Measurements from ENCODE around the gene TMEM115. TPM values are rescaled to one million over a fixed set of nuclear protein-coding genes. Genes with fewer than 3 reads are reported as not detected.

The TMEM115 gene
- total and polyA plus RNA-seq, 2 of the 13 experiments (the other 11 are each of a cell fraction or from before 2014, with no cell fraction given), result 22.1 to 30.7 TPM

DNA sequence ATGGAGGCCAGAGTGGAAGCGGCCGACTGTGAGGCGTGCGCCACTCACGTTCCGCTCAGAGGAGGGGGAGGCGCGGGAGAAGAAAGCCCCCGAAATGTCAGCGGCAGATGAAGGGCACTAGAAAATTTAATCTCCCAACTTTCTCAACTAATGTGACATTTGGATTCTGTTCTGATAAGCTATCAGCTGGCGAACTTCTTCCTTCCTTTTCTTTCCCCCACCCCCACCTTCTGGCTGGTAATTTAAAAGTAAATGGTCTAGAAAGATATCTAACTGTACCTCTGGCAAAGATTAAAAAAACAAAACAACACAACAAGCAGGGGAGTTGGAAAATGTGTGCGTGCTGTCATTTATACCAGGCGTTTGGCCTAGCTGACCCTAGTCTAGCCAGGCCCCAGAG is 26.4 kb upstream of the TMEM115 start (continued):
- TF ChIP-seq, protein P1, sequence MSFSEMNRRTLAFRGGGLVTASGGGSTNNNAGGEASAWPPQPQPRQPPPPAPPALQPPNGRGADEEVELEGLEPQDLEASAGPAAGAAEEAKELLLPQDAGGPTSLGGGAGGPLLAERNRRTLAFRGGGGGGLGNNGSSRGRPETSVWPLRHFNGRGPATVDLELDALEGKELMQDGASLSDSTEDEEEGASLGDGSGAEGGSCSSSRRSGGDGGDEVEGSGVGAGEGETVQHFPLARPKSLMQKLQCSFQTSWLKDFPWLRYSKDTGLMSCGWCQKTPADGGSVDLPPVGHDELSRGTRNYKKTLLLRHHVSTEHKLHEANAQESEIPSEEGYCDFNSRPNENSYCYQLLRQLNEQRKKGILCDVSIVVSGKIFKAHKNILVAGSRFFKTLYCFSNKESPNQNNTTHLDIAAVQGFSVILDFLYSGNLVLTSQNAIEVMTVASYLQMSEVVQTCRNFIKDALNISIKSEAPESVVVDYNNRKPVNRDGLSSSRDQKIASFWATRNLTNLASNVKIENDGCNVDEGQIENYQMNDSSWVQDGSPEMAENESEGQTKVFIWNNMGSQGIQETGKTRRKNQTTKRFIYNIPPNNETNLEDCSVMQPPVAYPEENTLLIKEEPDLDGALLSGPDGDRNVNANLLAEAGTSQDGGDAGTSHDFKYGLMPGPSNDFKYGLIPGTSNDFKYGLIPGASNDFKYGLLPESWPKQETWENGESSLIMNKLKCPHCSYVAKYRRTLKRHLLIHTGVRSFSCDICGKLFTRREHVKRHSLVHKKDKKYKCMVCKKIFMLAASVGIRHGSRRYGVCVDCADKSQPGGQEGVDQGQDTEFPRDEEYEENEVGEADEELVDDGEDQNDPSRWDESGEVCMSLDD (CRISPR knock-in tag; IDR thresholded peaks at IDR 0.05; ENCODE audit: borderline replicate concordance), result no peak

DNA sequence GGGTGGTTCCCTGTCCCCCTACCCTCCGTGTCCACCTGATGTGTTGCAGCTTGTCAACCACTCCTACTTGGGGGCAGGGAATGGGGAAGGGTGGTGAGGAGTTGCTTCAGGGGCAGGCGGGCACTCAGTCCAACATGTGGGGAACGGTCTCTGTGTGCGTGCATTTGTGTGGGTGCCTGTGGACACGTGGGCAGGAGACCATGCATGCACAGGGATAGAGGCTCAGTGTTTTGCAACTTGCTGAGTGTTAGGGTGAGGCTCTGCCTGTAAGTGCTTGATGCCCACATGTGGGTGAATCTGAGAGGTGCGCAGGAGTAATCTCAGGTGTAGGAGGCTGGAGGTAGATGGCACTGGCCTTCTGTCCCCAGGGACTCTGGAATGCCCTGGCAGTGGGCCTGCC is 24.4 kb upstream of the TMEM115 start:
- FAIRE-seq (no peak), ATAC-seq (no peak), DNase-seq (ENCODE audit: low spot score) (no peak)
- no peak overlapping the region for H3K4me3 ChIP-seq (replicated peaks in 1 of 3; ENCODE audit: insufficient read depth in 1 of 3, low read depth in 2 of 3, low read length in 3 of 3)
- 48% methylated on average over 5 of the region's 6 CpGs for WGBS (ENCODE audit: low lambda C conversion rate)
- H3K9ac ChIP-seq (ENCODE audit: insufficient read depth, low read depth, low read length), result no peak overlapping the region
- no peaks in the 10 kb centered on the region for H3K36me3 ChIP-seq (replicated peaks in 1 of 2; ENCODE audit: control insufficient read depth in 1 of 2, insufficient read depth in 2 of 2, low read length in 2 of 2)
- no TSS peak for BruUV-seq (replicated peaks)
- no peak overlapping the region for H2AFZ ChIP-seq (ENCODE audit: low read length)
- no peak overlapping the region for H3K27ac ChIP-seq (ENCODE audit: extremely low read length, insufficient read depth, low read length)
- ChIA-PET CTCF (ENCODE audit: low intra/inter-chr PET ratio, low total read pairs) (no interaction called here), POLR2A (no interaction called here)
- H3K4me2 ChIP-seq (ENCODE audit: low read depth, low read length), result no peak overlapping the region
- peaks cover 8% of the 10 kb centered on the region for H3K4me1 ChIP-seq (ENCODE audit: insufficient read depth, low read length)
- intact Hi-C loops (cut with micrococcal nuclease; ENCODE audit: unreplicated experiment), result no loop called here
- no peaks in the 10 kb centered on the region for H3K79me2 ChIP-seq (ENCODE audit: insufficient read depth, low read length)
- no peaks in the 10 kb centered on the region for H3K9me3 ChIP-seq (ENCODE audit: low read length)
- TF ChIP-seq, protein P2, sequence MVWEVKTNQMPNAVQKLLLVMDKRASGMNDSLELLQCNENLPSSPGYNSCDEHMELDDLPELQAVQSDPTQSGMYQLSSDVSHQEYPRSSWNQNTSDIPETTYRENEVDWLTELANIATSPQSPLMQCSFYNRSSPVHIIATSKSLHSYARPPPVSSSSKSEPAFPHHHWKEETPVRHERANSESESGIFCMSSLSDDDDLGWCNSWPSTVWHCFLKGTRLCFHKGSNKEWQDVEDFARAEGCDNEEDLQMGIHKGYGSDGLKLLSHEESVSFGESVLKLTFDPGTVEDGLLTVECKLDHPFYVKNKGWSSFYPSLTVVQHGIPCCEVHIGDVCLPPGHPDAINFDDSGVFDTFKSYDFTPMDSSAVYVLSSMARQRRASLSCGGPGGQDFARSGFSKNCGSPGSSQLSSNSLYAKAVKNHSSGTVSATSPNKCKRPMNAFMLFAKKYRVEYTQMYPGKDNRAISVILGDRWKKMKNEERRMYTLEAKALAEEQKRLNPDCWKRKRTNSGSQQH (CRISPR knock-in tag; IDR thresholded peaks at IDR 0.05; ENCODE audit: low read depth), result no peak
- TF ChIP-seq, protein P3, sequence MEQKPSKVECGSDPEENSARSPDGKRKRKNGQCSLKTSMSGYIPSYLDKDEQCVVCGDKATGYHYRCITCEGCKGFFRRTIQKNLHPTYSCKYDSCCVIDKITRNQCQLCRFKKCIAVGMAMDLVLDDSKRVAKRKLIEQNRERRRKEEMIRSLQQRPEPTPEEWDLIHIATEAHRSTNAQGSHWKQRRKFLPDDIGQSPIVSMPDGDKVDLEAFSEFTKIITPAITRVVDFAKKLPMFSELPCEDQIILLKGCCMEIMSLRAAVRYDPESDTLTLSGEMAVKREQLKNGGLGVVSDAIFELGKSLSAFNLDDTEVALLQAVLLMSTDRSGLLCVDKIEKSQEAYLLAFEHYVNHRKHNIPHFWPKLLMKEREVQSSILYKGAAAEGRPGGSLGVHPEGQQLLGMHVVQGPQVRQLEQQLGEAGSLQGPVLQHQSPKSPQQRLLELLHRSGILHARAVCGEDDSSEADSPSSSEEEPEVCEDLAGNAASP (CRISPR knock-in tag; IDR thresholded peaks at IDR 0.05; ENCODE audit: borderline replicate concordance), result no peak
- no peak for TF ChIP-seq ZNF776 (CRISPR knock-in tag; IDR thresholded peaks at IDR 0.05)
- TF ChIP-seq IRF2 (CRISPR knock-in tag; IDR thresholded peaks at IDR 0.05), result no peak
- TF ChIP-seq NFATC3 (CRISPR knock-in tag; IDR thresholded peaks at IDR 0.05), result no peak
- TF ChIP-seq PAF1 (CRISPR knock-in tag; IDR thresholded peaks at IDR 0.05), result no peak
- TF ChIP-seq, protein P4, sequence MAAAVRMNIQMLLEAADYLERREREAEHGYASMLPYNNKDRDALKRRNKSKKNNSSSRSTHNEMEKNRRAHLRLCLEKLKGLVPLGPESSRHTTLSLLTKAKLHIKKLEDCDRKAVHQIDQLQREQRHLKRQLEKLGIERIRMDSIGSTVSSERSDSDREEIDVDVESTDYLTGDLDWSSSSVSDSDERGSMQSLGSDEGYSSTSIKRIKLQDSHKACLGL (CRISPR knock-in tag; IDR thresholded peaks at IDR 0.05), result no peak
- TF ChIP-seq ZNF563 (CRISPR knock-in tag; IDR thresholded peaks at IDR 0.05), result no peak
- TF ChIP-seq, protein P5, sequence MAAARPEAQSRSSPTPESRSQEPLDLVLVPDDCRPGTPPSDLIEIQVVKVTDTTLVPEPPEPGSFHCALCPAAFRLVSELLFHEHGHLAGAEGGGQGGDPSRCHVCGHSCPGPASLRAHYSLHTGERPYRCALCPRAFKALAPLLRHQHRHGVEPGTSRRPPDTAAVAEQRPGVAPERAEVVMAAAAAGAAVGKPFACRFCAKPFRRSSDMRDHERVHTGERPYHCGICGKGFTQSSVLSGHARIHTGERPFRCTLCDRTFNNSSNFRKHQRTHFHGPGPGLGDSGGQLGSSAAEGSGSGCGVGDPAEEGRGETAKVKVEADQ (CRISPR knock-in tag; IDR thresholded peaks at IDR 0.05; ENCODE audit: borderline replicate concordance), result no peak
- in situ Hi-C loops (cut with HindIII; ENCODE audit: extremely low pct_ligation_motif_present, low pct_unique_long_range_greater_than_20kb), result no loop called here
- peaks cover 11 to 60% of the 10 kb centered on the region in 2 experiments for H3K27me3 ChIP-seq (ENCODE audit: control insufficient read depth in 1 of 2, insufficient read depth in 2 of 2, low read length in 2 of 2)
- H4K20me1 ChIP-seq (ENCODE audit: insufficient read depth, low read length), result no peaks in the 10 kb centered on the region

Data from HepG2 (cell line).